Neural progenitor cell (in vitro differentiated cells): Measurements from ENCODE around the gene TMEM87A. TPM values are rescaled to one million over a fixed set of nuclear protein-coding genes. Genes with fewer than 3 reads are reported as not detected.
A peak's percentile ranks its signal among the peaks of the same experiment; 100 is the strongest.

Experiments used
- DNase-seq: peaks from one replicate; pipeline ENCODE4 v3.0.0-alpha.2; 2016; ENCODE audit warnings: low spot score
- H2AFZ ChIP-seq: fragments of 200-600 bp; sonication (generic); replicated peaks from 2 replicates; pipeline ENCODE4 v1.6.1; 2016; ENCODE audit warnings: antibody characterized with exemption
- H3F3A ChIP-seq: fragments of 200-600 bp; sonication (generic); 2 replicates; pipeline ENCODE4 v1.6.1; 2016; ENCODE audit warnings: antibody characterized with exemption, low read depth
- H3K27ac ChIP-seq: fragments of 200-600 bp; sonication (generic); 2 replicates; pipeline ENCODE4 v1.5.1; 2016; ENCODE audit warnings: mild to moderate bottlenecking
- H3K27me3 ChIP-seq: fragments of 200-600 bp; sonication (generic); 2 replicates; pipeline ENCODE4 v1.6.1; 2016; ENCODE audit warnings: mild to moderate bottlenecking, moderate library complexity
- H3K36me3 ChIP-seq: fragments of 200-600 bp; sonication (generic); 2 replicates; pipeline ENCODE4 v1.5.1; 2016
- H3K4me1 ChIP-seq: fragments of 200-600 bp; sonication (generic); 2 replicates; pipeline ENCODE4 v1.6.1; 2016; ENCODE audit warnings: mixed run types
- H3K4me2 ChIP-seq: fragments of 200-600 bp; sonication (generic); 2 replicates; pipeline ENCODE4 v1.6.1; 2016
- H3K4me3 ChIP-seq: fragments of 200-600 bp; sonication (generic); 2 replicates; pipeline ENCODE4 v1.5.1; 2016
- H3K79me2 ChIP-seq: fragments of 200-600 bp; sonication (generic); 2 replicates; pipeline ENCODE4 v1.6.1; 2016; ENCODE audit warnings: low read depth
- H3K9ac ChIP-seq: fragments of 200-600 bp; sonication (generic); 2 replicates; pipeline ENCODE4 v1.6.1; 2016
- H3K9me3 ChIP-seq: fragments of 200-600 bp; sonication (generic); 2 replicates; pipeline ENCODE4 v1.5.1; 2016; ENCODE audit warnings: low read depth
- H4K20me1 ChIP-seq: fragments of 200-600 bp; sonication (generic); 2 replicates; pipeline ENCODE4 v1.6.1; 2016; ENCODE audit warnings: low read depth
- H3K27ac Mint-ChIP-seq: 3 replicates; pipeline ENCODE4 v1.8.0; 2021; ENCODE audit warnings: mixed read lengths
- H3K27me3 Mint-ChIP-seq: 2 replicates; pipeline ENCODE4 v1.8.0; 2022; ENCODE audit warnings: low read depth, mild to moderate bottlenecking, inconsistent platforms, moderate library complexity, mixed read lengths; ENCODE audit not compliant: insufficient read depth
- H3K36me3 Mint-ChIP-seq: 3 replicates; pipeline ENCODE4 v1.8.0; 2021; ENCODE audit warnings: mixed read lengths
- H3K4me1 Mint-ChIP-seq: 3 replicates; pipeline ENCODE4 v1.8.0; 2021; ENCODE audit warnings: mixed read lengths
- H3K4me3 Mint-ChIP-seq: 3 replicates; pipeline ENCODE4 v1.8.0; 2021; ENCODE audit warnings: mild to moderate bottlenecking, moderate library complexity, mixed read lengths
- H3K9me3 Mint-ChIP-seq: 3 replicates; pipeline ENCODE4 v1.8.0; 2020; ENCODE audit warnings: mixed read lengths
- CTCF ChIP-seq: fragments of 200-600 bp; sonication (generic); IDR thresholded peaks from 2 replicates; pipeline ENCODE4 v1.5.1; 2017; ENCODE audit warnings: antibody characterized with exemption, mild to moderate bottlenecking
- EZH2 ChIP-seq: fragments of 200-600 bp; sonication (generic); IDR thresholded peaks from 2 replicates; pipeline ENCODE4 v1.6.1; 2017; ENCODE audit warnings: antibody characterized with exemption, mild to moderate bottlenecking, moderate library complexity
- EZH2phosphoT487 ChIP-seq: fragments of 200-600 bp; sonication (generic); IDR thresholded peaks from 2 replicates; pipeline ENCODE4 v1.6.1; 2017; ENCODE audit warnings: antibody characterized with exemption
- total RNA-seq: library from RNA; depleted of rRNA; stranded (reverse); fragments of >200 nt; gene quantifications from 2 replicates; pipeline ENCODE4 v1.2.3, GENCODE V29; 2015; ENCODE audit warnings: low replicate concordance

TMEM87A gene
- total RNA-seq, 1 donor from 2014 or later: 47.0 TPM

GRCh38 chr15:42213511-42213910 is 59.7 kb downstream of the TMEM87A start:
- Histone ChIP-seq H4K20me1 (no peaks in the 10 kb centered on the region), H3K27me3 (no peaks in the 10 kb centered on the region), H2AFZ (no peak overlapping the region), H3K79me2 (no peaks in the 10 kb centered on the region), H3K9ac (no peak overlapping the region), H3K4me1 (no peaks in the 10 kb centered on the region), H3K27ac (no peak overlapping the region), H3K4me2 (no peak overlapping the region), H3K4me3 (no peak overlapping the region), H3F3A (peaks cover 22% of the 10 kb centered on the region), H3K36me3 (peaks cover 24% of the 10 kb centered on the region), H3K9me3 (no peaks in the 10 kb centered on the region)
- TF ChIP-seq EZH2phosphoT487 (no peak), EZH2 (no peak), CTCF (no peak)
- Mint-ChIP-seq H3K4me3 (no peak overlapping the region), H3K9me3 (no peaks in the 10 kb centered on the region), H3K27ac (no peak overlapping the region), H3K4me1 (no peaks in the 10 kb centered on the region), H3K27me3 (no peaks in the 10 kb centered on the region), H3K36me3 (peaks cover 16% of the 10 kb centered on the region)
- DNase-seq: no peak

GRCh38 chr15:42210696-42211095 is 62.5 kb downstream of the TMEM87A start:
- H3K4me2 ChIP-seq: no peak overlapping the region
- no peaks in the 10 kb centered on the region for H3K9me3 ChIP-seq
- no peak overlapping the region for H3K27ac ChIP-seq
- H3K4me1 ChIP-seq: peaks cover 9% of the 10 kb centered on the region
- TF ChIP-seq CTCF (no peak), EZH2 (no peak), EZH2phosphoT487 (no peak)
- no peak overlapping the region for H3K9ac ChIP-seq
- no peak for DNase-seq
- no peak overlapping the region for H2AFZ ChIP-seq
- H3F3A ChIP-seq: peaks cover 25% of the 10 kb centered on the region
- H3K79me2 ChIP-seq: peaks cover 21% of the 10 kb centered on the region
- H3K27me3 Mint-ChIP-seq: no peaks in the 10 kb centered on the region
- H3K27ac Mint-ChIP-seq: no peak overlapping the region
- no peaks in the 10 kb centered on the region for H3K9me3 Mint-ChIP-seq
- H3K4me3 Mint-ChIP-seq: no peak overlapping the region
- no peaks in the 10 kb centered on the region for H3K27me3 ChIP-seq
- peaks cover 14% of the 10 kb centered on the region for H3K36me3 Mint-ChIP-seq
- H3K36me3 ChIP-seq: peaks cover 18% of the 10 kb centered on the region
- peaks cover 5% of the 10 kb centered on the region for H4K20me1 ChIP-seq
- peaks cover 16% of the 10 kb centered on the region for H3K4me1 Mint-ChIP-seq
- no peak overlapping the region for H3K4me3 ChIP-seq

- Mint-ChIP-seq H3K4me3 (peak within 1 kb of the TSS; percentile 99), H3K27me3 (no peaks in the 10 kb centered on the region), H3K9me3 (no peaks in the 10 kb centered on the region), H3K36me3 (peaks cover 9% of the 10 kb centered on the region), H3K4me1 (peaks cover 16% of the 10 kb centered on the region), H3K27ac (peak within 1 kb of the TSS; percentile 85)
- Histone ChIP-seq H3K79me2 (peaks cover 42% of the 10 kb centered on the region), H3K4me3 (peak within 1 kb of the TSS; percentile 84), H3F3A (peaks cover 25% of the 10 kb centered on the region), H3K4me2 (peak within 1 kb of the TSS; percentile 94), H2AFZ (peak within 1 kb of the TSS; percentile 77), H4K20me1 (peaks cover 5% of the 10 kb centered on the region), H3K27ac (no peak within 1 kb of the TSS), H3K36me3 (peaks cover 18% of the 10 kb centered on the region), H3K4me1 (peaks cover 9% of the 10 kb centered on the region), H3K9me3 (no peaks in the 10 kb centered on the region), H3K27me3 (no peaks in the 10 kb centered on the region), H3K9ac (peak within 1 kb of the TSS; percentile 95)
- DNase-seq: peak; percentile 87
- TF ChIP-seq EZH2phosphoT487 (no peak), CTCF (no peak), EZH2 (no peak)
Measured at GRCh38 chr15:42207674-42208579, 65.3 kb downstream of the TMEM87A start, which contains the start of gene VPS39. Gene VPS39 (minus strand): TSS chr15:42208304. CDS start chr15:42208153, 151 bp downstream.
